K562 (cell line): Measurements from ENCODE around the gene SNU13. TPM values are rescaled to one million over a fixed set of nuclear protein-coding genes. Genes with fewer than 3 reads are reported as not detected.

ENCODE experiments used
- ATAC-seq: fragments of 200-7000 bp; cut with Tn5 transposase; 3 replicates; pipeline ENCODE4 v1.9.1; 2020; ENCODE audit warnings: moderate library complexity
- BruUV-seq: library from RNA; stranded (reverse); fragments of 400-500 nt; replicated peaks from 2 replicates; lab custom pipeline; 2021; lab: Mats Ljungman, UMichigan
- CTCF ChIA-PET: fragments of 300-600 bp; formaldehyde crosslinking; extraction: SDS; loops from one replicate; lab custom pipeline; 2021; ENCODE audit warnings: low intra/inter-chr PET ratio; lab: Yijun Ruan, JAX
- POLR2A ChIA-PET: fragments of 300-600, 350-650 bp; sonication (Branson Sonifier 250); formaldehyde crosslinking; extraction: SDS; loops from one replicate; lab custom pipeline; 2021; ENCODE audit warnings: antibody characterized with exemption, inconsistent platforms; lab: Yijun Ruan, JAX
- DNase-seq, 4 experiments: peaks; one replicate each; pipeline versions ENCODE4 v3.0.0 to v3.0.0-alpha.2; 2011 to 2018; ENCODE audit warnings: low spot score in 3 of 4, mixed read lengths in 3 of 4; ENCODE audit errors: extremely low read depth in 1 of 4
- FAIRE-seq: peaks from 2 replicates; lab custom pipeline; 2011; peaks lifted over from hg19 to GRCh38; lab: Jason Lieb, UNC
- H2AFZ ChIP-seq: 2 replicates; pipeline ENCODE4 v1.6.0; 2011; ENCODE audit warnings: low read depth, low read length, control low read depth, inconsistent platforms
- H3K27ac ChIP-seq: fragments of 200-600 bp; 3 replicates; pipeline ENCODE4 v1.8.0; 2011; ENCODE audit warnings: low read depth, mild to moderate bottlenecking, control low read depth, inconsistent platforms, low read length, moderate library complexity, mixed read lengths; ENCODE audit errors: extremely low read depth
- H3K27me3 ChIP-seq, 2 experiments: fragments of 300-600 bp in 1 of 2; 2 replicates in 1 of 2; 3 replicates in 1 of 2; pipeline versions ENCODE4 v1.6.0 to v1.8.0; 2011; ENCODE audit warnings: inconsistent platforms in 2 of 2, low read length in 2 of 2, mild to moderate bottlenecking in 1 of 2, mixed read lengths in 1 of 2, moderate library complexity in 1 of 2; ENCODE audit not compliant: control insufficient read depth in 2 of 2, insufficient read depth in 2 of 2
- H3K36me3 ChIP-seq: fragments of 300-600 bp; 3 replicates; pipeline ENCODE4 v1.8.0; 2011; ENCODE audit warnings: mild to moderate bottlenecking, low read length, inconsistent platforms; ENCODE audit not compliant: control insufficient read depth, insufficient read depth
- H3K4me1 ChIP-seq, 2 experiments: fragments of 200-600 bp in 1 of 2; replicated peaks in 1 of 2; 2 replicates in 1 of 2; 3 replicates in 1 of 2; pipeline versions ENCODE4 v1.5.1 to v1.8.0; 2011; ENCODE audit warnings: inconsistent platforms in 2 of 2, low read length in 2 of 2, mild to moderate bottlenecking in 1 of 2, mixed read lengths in 1 of 2, moderate library complexity in 1 of 2; ENCODE audit not compliant: control insufficient read depth in 2 of 2, insufficient read depth in 2 of 2
- H3K4me2 ChIP-seq: 2 replicates; pipeline ENCODE4 v1.6.1; 2011; ENCODE audit warnings: low read length, control low read depth, inconsistent platforms, mixed read lengths; ENCODE audit not compliant: insufficient read depth
- H3K4me3 ChIP-seq: fragments of 200-600 bp; sonication (generic), shearing (Covaris generic); 2 replicates; pipeline ENCODE4 v1.5.1; 2016; ENCODE audit warnings: control low read depth, inconsistent platforms
- H3K79me2 ChIP-seq: fragments of 200-600 bp; 3 replicates; pipeline ENCODE4 v1.8.0; 2011; ENCODE audit warnings: low read length, inconsistent platforms; ENCODE audit not compliant: control insufficient read depth, insufficient read depth
- H3K9ac ChIP-seq, 2 experiments: 2 replicates each; pipeline versions ENCODE4 v1.6.0 to v1.6.1; 2011; ENCODE audit warnings: low read depth in 2 of 2, low read length in 2 of 2, control low read depth in 1 of 2, inconsistent platforms in 1 of 2, mild to moderate bottlenecking in 1 of 2, mixed read lengths in 1 of 2; ENCODE audit not compliant: insufficient read depth in 1 of 2
- H3K9me1 ChIP-seq: one replicate; pipeline ENCODE4 v1.6.0; 2011; ENCODE audit warnings: inconsistent platforms, mild to moderate bottlenecking, low read length, moderate library complexity; ENCODE audit not compliant: control insufficient read depth, insufficient read depth
- H3K9me3 ChIP-seq: replicated peaks from 2 replicates; pipeline ENCODE4 v1.5.1; 2011; ENCODE audit warnings: low read depth, low read length, inconsistent platforms; ENCODE audit not compliant: control insufficient read depth, insufficient read depth
- H4K20me1 ChIP-seq: replicated peaks from 2 replicates; pipeline ENCODE4 v1.6.1; 2011; ENCODE audit warnings: low read length, inconsistent platforms, mixed read lengths; ENCODE audit not compliant: control insufficient read depth, insufficient read depth
- HDAC3 ChIP-seq: fragments of 450-650 bp; IDR thresholded peaks from 2 replicates; pipeline ENCODE4 v1.6.1; 2018; ENCODE audit warnings: borderline replicate concordance, mild to moderate bottlenecking, moderate library complexity; ENCODE audit not compliant: partially characterized antibody
- POLR2G ChIP-seq: fragments of 200-400 bp; formaldehyde crosslinking; IDR thresholded peaks from 2 replicates; pipeline ENCODE4 v1.6.1; 2017; ENCODE audit warnings: low read depth, mild to moderate bottlenecking, antibody characterized with exemption, low read length, moderate library complexity
- SFPQ ChIP-seq: fragments of 200-400 bp; formaldehyde crosslinking; IDR thresholded peaks from 2 replicates; pipeline ENCODE4 v1.6.1; 2017; ENCODE audit warnings: mild to moderate bottlenecking, low read depth, low read length, moderate library complexity
- ZEB2 ChIP-seq: fragments of 450-650 bp; IDR thresholded peaks from 2 replicates; pipeline ENCODE4 v1.6.1; 2016
- WGBS: fragments of 100-300 bp; shearing (Covaris generic); methylation state at CpG from one replicate; pipeline ENCODE4 v1.1.6; 2016; ENCODE audit warnings: low coverage, mixed read lengths; ENCODE audit not compliant: insufficient coverage; ENCODE audit errors: missing lambda C conversion rate; 5-methylcytosine and 5-hydroxymethylcytosine counted together
- in situ Hi-C: fragments of 300-500 bp; cut with MboI; formaldehyde crosslinking; loops from 4 replicates; pipeline ENCODE4 v1.15.0; 2018; ENCODE audit warnings: inconsistent platforms, mixed read lengths
- intact Hi-C: fragments of 100-400 bp; cut with micrococcal nuclease; formaldehyde crosslinking; loops from 2 replicates; pipeline ENCODE4 v1.14.2; 2022
- polyA plus RNA-seq, 8 experiments: library from polyadenylated mRNA; depleted of rRNA in 4 of 8; stranded (reverse) in 5 of 8; unstranded in 3 of 8; fragments of >200 nt; fragmentation: Nextera tagmentation in 2 of 8; fragmentation: Illumina TruSeq in 1 of 8; extraction: Ambion mirVana in 2 of 8; extraction: Trizol in 1 of 8; gene quantifications; 2 replicates each; pipeline versions ENCODE4 v1.2.1 to v1.2.3, GENCODE V29; 2011 to 2014; ENCODE audit warnings: inconsistent platforms in 1 of 8, missing spikeins in 1 of 8
- total RNA-seq, 7 experiments: library from RNA; depleted of rRNA in 6 of 7; stranded (reverse); fragments of >200 nt in 6 of 7; fragmentation: Illumina TruSeq in 2 of 7; extraction: Trizol in 2 of 7; gene quantifications; 2 replicates each; pipeline versions ENCODE4 v1.2.1 to v1.2.3, GENCODE V29; 2011 to 2021; ENCODE audit warnings: low replicate concordance in 1 of 7
- TF ChIP-seq, protein P1 (sequence below): fragments of 250-450 bp; sonication (Bioruptor Pico); IDR thresholded peaks from 2 replicates; pipeline ENCODE4 v1.9.0; 2021; ENCODE audit warnings: mild to moderate bottlenecking, inconsistent platforms
- TF ChIP-seq, protein P2 (sequence below): fragments of 200-600 bp; sonication (generic); IDR thresholded peaks from one replicate; pipeline ENCODE4 v1.6.1; 2012; ENCODE audit warnings: mild to moderate bottlenecking, low read depth, low read length, inconsistent platforms

The SNU13 gene
- total and polyA plus RNA-seq, 9 of the 15 experiments (the other 6 are each of a cell fraction or from before 2014, with no cell fraction given): 185 to 981 (median 283) TPM

- in situ Hi-C loops: no loop called here
- intact Hi-C loops: no loop called here
- H3K27ac ChIP-seq: no peak overlapping the region
- ATAC-seq: no peak
- H3K9ac ChIP-seq: no peak overlapping the region
- H3K79me2 ChIP-seq: peaks cover 4% of the 10 kb centered on the region; the same call in 2 of the 3 replicates
- no peaks in the 10 kb centered on the region for H4K20me1 ChIP-seq
- no TSS peak for BruUV-seq
- H3K4me2 ChIP-seq: no peak overlapping the region
- no peak overlapping the region for H2AFZ ChIP-seq
- POLR2A ChIA-PET: no interaction called here
- H3K9me1 ChIP-seq: no peaks in the 10 kb centered on the region
- no peaks in the 10 kb centered on the region for H3K4me1 ChIP-seq
- no peaks in the 10 kb centered on the region for H3K9me3 ChIP-seq
- no peak for DNase-seq
- no peaks in the 10 kb centered on the region for H3K27me3 ChIP-seq
- CTCF ChIA-PET: no interaction called here
- H3K4me3 ChIP-seq: no peak overlapping the region
- peaks cover 77% of the 10 kb centered on the region; the same call in 2 of the 3 replicates for H3K36me3 ChIP-seq
- no peak for FAIRE-seq
- no CpG with 5 or more reads among the region's 3 CpGs for WGBS
- no peak for TF ChIP-seq SFPQ
- no peak for TF ChIP-seq ZEB2
- TF ChIP-seq, protein P1, sequence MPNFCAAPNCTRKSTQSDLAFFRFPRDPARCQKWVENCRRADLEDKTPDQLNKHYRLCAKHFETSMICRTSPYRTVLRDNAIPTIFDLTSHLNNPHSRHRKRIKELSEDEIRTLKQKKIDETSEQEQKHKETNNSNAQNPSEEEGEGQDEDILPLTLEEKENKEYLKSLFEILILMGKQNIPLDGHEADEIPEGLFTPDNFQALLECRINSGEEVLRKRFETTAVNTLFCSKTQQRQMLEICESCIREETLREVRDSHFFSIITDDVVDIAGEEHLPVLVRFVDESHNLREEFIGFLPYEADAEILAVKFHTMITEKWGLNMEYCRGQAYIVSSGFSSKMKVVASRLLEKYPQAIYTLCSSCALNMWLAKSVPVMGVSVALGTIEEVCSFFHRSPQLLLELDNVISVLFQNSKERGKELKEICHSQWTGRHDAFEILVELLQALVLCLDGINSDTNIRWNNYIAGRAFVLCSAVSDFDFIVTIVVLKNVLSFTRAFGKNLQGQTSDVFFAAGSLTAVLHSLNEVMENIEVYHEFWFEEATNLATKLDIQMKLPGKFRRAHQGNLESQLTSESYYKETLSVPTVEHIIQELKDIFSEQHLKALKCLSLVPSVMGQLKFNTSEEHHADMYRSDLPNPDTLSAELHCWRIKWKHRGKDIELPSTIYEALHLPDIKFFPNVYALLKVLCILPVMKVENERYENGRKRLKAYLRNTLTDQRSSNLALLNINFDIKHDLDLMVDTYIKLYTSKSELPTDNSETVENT: no peak
- TF ChIP-seq, protein P2, sequence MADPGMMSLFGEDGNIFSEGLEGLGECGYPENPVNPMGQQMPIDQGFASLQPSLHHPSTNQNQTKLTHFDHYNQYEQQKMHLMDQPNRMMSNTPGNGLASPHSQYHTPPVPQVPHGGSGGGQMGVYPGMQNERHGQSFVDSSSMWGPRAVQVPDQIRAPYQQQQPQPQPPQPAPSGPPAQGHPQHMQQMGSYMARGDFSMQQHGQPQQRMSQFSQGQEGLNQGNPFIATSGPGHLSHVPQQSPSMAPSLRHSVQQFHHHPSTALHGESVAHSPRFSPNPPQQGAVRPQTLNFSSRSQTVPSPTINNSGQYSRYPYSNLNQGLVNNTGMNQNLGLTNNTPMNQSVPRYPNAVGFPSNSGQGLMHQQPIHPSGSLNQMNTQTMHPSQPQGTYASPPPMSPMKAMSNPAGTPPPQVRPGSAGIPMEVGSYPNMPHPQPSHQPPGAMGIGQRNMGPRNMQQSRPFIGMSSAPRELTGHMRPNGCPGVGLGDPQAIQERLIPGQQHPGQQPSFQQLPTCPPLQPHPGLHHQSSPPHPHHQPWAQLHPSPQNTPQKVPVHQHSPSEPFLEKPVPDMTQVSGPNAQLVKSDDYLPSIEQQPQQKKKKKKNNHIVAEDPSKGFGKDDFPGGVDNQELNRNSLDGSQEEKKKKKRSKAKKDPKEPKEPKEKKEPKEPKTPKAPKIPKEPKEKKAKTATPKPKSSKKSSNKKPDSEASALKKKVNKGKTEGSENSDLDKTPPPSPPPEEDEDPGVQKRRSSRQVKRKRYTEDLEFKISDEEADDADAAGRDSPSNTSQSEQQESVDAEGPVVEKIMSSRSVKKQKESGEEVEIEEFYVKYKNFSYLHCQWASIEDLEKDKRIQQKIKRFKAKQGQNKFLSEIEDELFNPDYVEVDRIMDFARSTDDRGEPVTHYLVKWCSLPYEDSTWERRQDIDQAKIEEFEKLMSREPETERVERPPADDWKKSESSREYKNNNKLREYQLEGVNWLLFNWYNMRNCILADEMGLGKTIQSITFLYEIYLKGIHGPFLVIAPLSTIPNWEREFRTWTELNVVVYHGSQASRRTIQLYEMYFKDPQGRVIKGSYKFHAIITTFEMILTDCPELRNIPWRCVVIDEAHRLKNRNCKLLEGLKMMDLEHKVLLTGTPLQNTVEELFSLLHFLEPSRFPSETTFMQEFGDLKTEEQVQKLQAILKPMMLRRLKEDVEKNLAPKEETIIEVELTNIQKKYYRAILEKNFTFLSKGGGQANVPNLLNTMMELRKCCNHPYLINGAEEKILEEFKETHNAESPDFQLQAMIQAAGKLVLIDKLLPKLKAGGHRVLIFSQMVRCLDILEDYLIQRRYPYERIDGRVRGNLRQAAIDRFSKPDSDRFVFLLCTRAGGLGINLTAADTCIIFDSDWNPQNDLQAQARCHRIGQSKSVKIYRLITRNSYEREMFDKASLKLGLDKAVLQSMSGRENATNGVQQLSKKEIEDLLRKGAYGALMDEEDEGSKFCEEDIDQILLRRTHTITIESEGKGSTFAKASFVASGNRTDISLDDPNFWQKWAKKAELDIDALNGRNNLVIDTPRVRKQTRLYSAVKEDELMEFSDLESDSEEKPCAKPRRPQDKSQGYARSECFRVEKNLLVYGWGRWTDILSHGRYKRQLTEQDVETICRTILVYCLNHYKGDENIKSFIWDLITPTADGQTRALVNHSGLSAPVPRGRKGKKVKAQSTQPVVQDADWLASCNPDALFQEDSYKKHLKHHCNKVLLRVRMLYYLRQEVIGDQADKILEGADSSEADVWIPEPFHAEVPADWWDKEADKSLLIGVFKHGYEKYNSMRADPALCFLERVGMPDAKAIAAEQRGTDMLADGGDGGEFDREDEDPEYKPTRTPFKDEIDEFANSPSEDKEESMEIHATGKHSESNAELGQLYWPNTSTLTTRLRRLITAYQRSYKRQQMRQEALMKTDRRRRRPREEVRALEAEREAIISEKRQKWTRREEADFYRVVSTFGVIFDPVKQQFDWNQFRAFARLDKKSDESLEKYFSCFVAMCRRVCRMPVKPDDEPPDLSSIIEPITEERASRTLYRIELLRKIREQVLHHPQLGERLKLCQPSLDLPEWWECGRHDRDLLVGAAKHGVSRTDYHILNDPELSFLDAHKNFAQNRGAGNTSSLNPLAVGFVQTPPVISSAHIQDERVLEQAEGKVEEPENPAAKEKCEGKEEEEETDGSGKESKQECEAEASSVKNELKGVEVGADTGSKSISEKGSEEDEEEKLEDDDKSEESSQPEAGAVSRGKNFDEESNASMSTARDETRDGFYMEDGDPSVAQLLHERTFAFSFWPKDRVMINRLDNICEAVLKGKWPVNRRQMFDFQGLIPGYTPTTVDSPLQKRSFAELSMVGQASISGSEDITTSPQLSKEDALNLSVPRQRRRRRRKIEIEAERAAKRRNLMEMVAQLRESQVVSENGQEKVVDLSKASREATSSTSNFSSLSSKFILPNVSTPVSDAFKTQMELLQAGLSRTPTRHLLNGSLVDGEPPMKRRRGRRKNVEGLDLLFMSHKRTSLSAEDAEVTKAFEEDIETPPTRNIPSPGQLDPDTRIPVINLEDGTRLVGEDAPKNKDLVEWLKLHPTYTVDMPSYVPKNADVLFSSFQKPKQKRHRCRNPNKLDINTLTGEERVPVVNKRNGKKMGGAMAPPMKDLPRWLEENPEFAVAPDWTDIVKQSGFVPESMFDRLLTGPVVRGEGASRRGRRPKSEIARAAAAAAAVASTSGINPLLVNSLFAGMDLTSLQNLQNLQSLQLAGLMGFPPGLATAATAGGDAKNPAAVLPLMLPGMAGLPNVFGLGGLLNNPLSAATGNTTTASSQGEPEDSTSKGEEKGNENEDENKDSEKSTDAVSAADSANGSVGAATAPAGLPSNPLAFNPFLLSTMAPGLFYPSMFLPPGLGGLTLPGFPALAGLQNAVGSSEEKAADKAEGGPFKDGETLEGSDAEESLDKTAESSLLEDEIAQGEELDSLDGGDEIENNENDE: no peak
- TF ChIP-seq HDAC3: no peak
- no peak for TF ChIP-seq POLR2G
Measured at GRCh38 chr22:41647771-41648170, 40.9 kb downstream of the SNU13 start.
